GM12878 (cell line): Measurements from ENCODE around the gene HTRA2. TPM values are rescaled to one million over a fixed set of nuclear protein-coding genes. Genes with fewer than 3 reads are reported as not detected.

Experiments used
- ATF7 ChIP-seq: fragments of 450-650 bp; IDR thresholded peaks from 2 replicates; pipeline ENCODE4 v1.6.1; 2016; ENCODE audit warnings: low read depth, mild to moderate bottlenecking
- BHLHE40 ChIP-seq, 2 experiments: fragments of 450-650 bp in 1 of 2; IDR thresholded peaks; 2 replicates each; pipeline ENCODE4 v1.6.1; 2011 to 2017; ENCODE audit warnings: low read depth in 2 of 2, borderline replicate concordance in 1 of 2, improper control_type of control experiment in 1 of 2, low read length in 1 of 2, mild to moderate bottlenecking in 1 of 2
- BRCA1 ChIP-seq: IDR thresholded peaks from 2 replicates; pipeline ENCODE4 v1.6.1; 2011; ENCODE audit warnings: low read depth, low read length, improper control_type of control experiment
- CBFB ChIP-seq: IDR thresholded peaks from 2 replicates; pipeline ENCODE4 v1.6.1; 2016; ENCODE audit warnings: antibody characterized with exemption, low read depth
- CREB1 ChIP-seq: IDR thresholded peaks from 2 replicates; pipeline ENCODE4 v1.6.1; 2012; ENCODE audit warnings: low read depth, mild to moderate bottlenecking, inconsistent platforms
- CREM ChIP-seq: IDR thresholded peaks from 2 replicates; pipeline ENCODE4 v1.6.1; 2014; ENCODE audit warnings: antibody characterized with exemption, low read depth
- DPF2 ChIP-seq: fragments of 450-650 bp; IDR thresholded peaks from 2 replicates; pipeline ENCODE4 v1.6.1; 2017; ENCODE audit warnings: mild to moderate bottlenecking
- EED ChIP-seq: sonication (generic); IDR thresholded peaks from 2 replicates; pipeline ENCODE4 v1.6.1; 2016; ENCODE audit warnings: antibody characterized with exemption, low read depth
- EGR1 ChIP-seq, 2 experiments: IDR thresholded peaks; 1 replicate in 1 of 2; 2 replicates in 1 of 2; pipeline ENCODE4 v1.6.1; 2011 to 2012; ENCODE audit warnings: low read depth in 2 of 2, low read length in 2 of 2, borderline replicate concordance in 1 of 2, mild to moderate bottlenecking in 1 of 2, moderate library complexity in 1 of 2
- IKZF1 ChIP-seq: fragments of 450-650 bp; conservative IDR thresholded peaks from 2 replicates; pipeline ENCODE4 v1.6.1; 2017; ENCODE audit warnings: antibody characterized with exemption, mild to moderate bottlenecking
- LARP7 ChIP-seq: fragments of 450-650 bp; IDR thresholded peaks from 2 replicates; pipeline ENCODE4 v1.6.1; 2017; ENCODE audit warnings: mild to moderate bottlenecking
- MEF2A ChIP-seq: IDR thresholded peaks from 2 replicates; pipeline ENCODE4 v1.6.1; 2011; ENCODE audit warnings: low read depth, mild to moderate bottlenecking, low read length, moderate library complexity; ENCODE audit not compliant: insufficient read depth
- MXI1 ChIP-seq: fragments of 150-350 bp; IDR thresholded peaks from 2 replicates; pipeline ENCODE4 v1.6.1; 2011; ENCODE audit warnings: low read depth, mild to moderate bottlenecking, inconsistent platforms, low read length, improper control_type of control experiment
- NFYA ChIP-seq: IDR thresholded peaks from 2 replicates; pipeline ENCODE4 v1.6.1; 2011; ENCODE audit warnings: low read depth, mild to moderate bottlenecking, low read length, improper control_type of control experiment, borderline replicate concordance
- PAX8 ChIP-seq: fragments of 450-650 bp; IDR thresholded peaks from 2 replicates; pipeline ENCODE4 v1.6.1; 2017; ENCODE audit warnings: mild to moderate bottlenecking, moderate library complexity
- POU2F2 ChIP-seq: IDR thresholded peaks from 3 replicates; pipeline ENCODE4 v1.6.1; 2011; ENCODE audit warnings: low read depth, mild to moderate bottlenecking, low read length, borderline replicate concordance
- RAD21 ChIP-seq: IDR thresholded peaks from 2 replicates; pipeline ENCODE4 v1.6.1; 2011; ENCODE audit warnings: mild to moderate bottlenecking, low read depth, low read length, moderate library complexity; ENCODE audit not compliant: insufficient read depth
- RELA ChIP-seq: fragments of 450-650 bp; IDR thresholded peaks from 2 replicates; pipeline ENCODE4 v1.8.0; 2014; ENCODE audit warnings: borderline replicate concordance; ENCODE audit not compliant: partially characterized antibody
- RFX5 ChIP-seq: IDR thresholded peaks from 2 replicates; pipeline ENCODE4 v1.6.1; 2011; ENCODE audit warnings: low read depth, low read length, improper control_type of control experiment
- TCF12 ChIP-seq: IDR thresholded peaks from 2 replicates; pipeline ENCODE4 v1.6.1; 2011; ENCODE audit warnings: low read depth, mild to moderate bottlenecking, low read length
- TCF3 ChIP-seq: IDR thresholded peaks from 2 replicates; pipeline ENCODE4 v1.6.1; 2012; ENCODE audit warnings: low read depth, mild to moderate bottlenecking, low read length, borderline replicate concordance; ENCODE audit not compliant: insufficient read depth
- YY1 ChIP-seq: IDR thresholded peaks from 2 replicates; pipeline ENCODE4 v1.6.1; 2011; ENCODE audit warnings: low read depth, mild to moderate bottlenecking, low read length
- ZBED1 ChIP-seq: IDR thresholded peaks from 2 replicates; pipeline ENCODE4 v1.6.1; 2016; ENCODE audit warnings: borderline replicate concordance
- ZNF207 ChIP-seq: fragments of 450-650 bp; IDR thresholded peaks from 2 replicates; pipeline ENCODE4 v1.6.1; 2014; ENCODE audit warnings: antibody characterized with exemption, mild to moderate bottlenecking, borderline replicate concordance
- ZNF217 ChIP-seq: fragments of 450-650 bp; IDR thresholded peaks from 2 replicates; pipeline ENCODE4 v1.6.1; 2017; ENCODE audit warnings: antibody characterized with exemption, mild to moderate bottlenecking
- polyA plus RNA-seq, 11 experiments: library from polyadenylated mRNA; depleted of rRNA in 4 of 11; unstranded in 6 of 11; stranded (reverse) in 5 of 11; fragments of >200 nt; fragmentation: Nextera tagmentation in 4 of 11; fragmentation: Illumina TruSeq in 1 of 11; extraction: Ambion mirVana in 4 of 11; extraction: Trizol in 1 of 11; gene quantifications; 1 replicate in 1 of 11; 2 replicates in 10 of 11; pipeline versions ENCODE4 v1.2.1 to v1.2.3, GENCODE V29; 2011 to 2016; ENCODE audit warnings: inconsistent platforms in 2 of 11, missing spikeins in 2 of 11, low read depth in 1 of 11
- total RNA-seq, 4 experiments: library from RNA; depleted of rRNA in 3 of 4; stranded (reverse); fragments of >200 nt in 3 of 4; fragmentation: Illumina TruSeq in 1 of 4; extraction: Trizol in 1 of 4; gene quantifications; 2 replicates each; pipeline versions ENCODE4 v1.2.1 to v1.2.3, GENCODE V29; 2013 to 2021
- TF ChIP-seq, protein P1 (sequence below): fragments of 450-650 bp; IDR thresholded peaks from 2 replicates; pipeline ENCODE4 v1.6.1; 2018; ENCODE audit warnings: mild to moderate bottlenecking, low read depth, moderate library complexity; ENCODE audit not compliant: partially characterized antibody
- TF ChIP-seq, protein P2 (sequence below): fragments of 450-650 bp; IDR thresholded peaks from 2 replicates; pipeline ENCODE4 v1.6.1; 2017; ENCODE audit warnings: low read depth, mild to moderate bottlenecking, moderate library complexity

Gene HTRA2
- total and polyA plus RNA-seq, 10 of the 15 experiments (the other 5 are each of a cell fraction or from before 2014, with no cell fraction given), result 42.3 to 73.9 (median 54.6) TPM

DNA sequence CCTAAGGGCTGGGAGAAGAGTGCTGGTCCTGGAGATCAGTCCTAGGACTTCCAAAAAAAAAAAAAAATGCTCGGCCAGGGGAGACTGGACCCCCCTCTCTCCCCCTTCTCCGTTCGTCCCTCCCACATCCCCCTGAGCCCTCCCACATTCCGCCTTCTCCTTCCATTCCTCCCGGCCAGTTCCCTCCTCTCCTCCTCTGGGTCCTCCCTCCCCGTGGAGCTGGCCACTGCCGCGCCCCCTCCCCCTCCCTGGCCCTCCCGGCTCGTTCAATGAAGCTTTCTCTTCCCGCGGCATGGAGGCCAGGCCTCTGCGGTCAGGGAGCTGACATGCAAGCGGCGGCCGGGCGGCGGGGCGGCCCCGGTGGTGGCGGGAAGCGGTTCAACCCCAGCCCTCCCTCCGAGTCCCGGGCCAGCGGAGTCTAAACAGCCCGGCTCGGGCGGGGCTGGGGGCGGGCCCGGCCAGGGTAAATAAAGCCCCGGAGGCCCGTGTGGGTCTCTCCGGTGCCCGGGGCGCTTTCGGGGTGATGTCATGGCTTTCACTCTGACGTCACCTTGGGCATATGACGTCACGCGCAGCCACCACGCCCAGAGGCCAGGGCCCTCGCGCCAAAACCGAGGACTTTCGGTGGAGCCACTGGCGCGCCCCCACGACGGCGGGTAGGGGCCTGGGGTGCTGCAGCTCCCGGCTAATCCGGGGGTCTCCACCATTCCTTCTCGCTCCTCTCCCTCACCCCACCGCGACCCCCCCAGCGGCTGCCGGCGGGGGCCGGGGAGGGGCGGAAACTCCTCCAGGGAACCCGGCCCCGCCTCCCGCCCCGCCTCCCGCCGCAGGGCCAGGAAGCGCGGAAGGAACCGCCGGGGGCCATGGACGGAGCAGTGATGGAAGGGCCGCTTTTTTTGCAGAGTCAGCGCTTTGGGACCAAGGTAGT, 24.4 kb downstream of the HTRA2 start, which contains the start of the genes DOK1 and LOXL3 (continued):
- 0 out of 2 replicates have a peak, but pooled peaks have one; percentile 4 for TF ChIP-seq RAD21
- no peak for TF ChIP-seq ZBED1
- peak; percentile 59 for TF ChIP-seq EED
- no peak for TF ChIP-seq POU2F2
- TF ChIP-seq LARP7, result peak; percentile 90
- TF ChIP-seq, protein P1, sequence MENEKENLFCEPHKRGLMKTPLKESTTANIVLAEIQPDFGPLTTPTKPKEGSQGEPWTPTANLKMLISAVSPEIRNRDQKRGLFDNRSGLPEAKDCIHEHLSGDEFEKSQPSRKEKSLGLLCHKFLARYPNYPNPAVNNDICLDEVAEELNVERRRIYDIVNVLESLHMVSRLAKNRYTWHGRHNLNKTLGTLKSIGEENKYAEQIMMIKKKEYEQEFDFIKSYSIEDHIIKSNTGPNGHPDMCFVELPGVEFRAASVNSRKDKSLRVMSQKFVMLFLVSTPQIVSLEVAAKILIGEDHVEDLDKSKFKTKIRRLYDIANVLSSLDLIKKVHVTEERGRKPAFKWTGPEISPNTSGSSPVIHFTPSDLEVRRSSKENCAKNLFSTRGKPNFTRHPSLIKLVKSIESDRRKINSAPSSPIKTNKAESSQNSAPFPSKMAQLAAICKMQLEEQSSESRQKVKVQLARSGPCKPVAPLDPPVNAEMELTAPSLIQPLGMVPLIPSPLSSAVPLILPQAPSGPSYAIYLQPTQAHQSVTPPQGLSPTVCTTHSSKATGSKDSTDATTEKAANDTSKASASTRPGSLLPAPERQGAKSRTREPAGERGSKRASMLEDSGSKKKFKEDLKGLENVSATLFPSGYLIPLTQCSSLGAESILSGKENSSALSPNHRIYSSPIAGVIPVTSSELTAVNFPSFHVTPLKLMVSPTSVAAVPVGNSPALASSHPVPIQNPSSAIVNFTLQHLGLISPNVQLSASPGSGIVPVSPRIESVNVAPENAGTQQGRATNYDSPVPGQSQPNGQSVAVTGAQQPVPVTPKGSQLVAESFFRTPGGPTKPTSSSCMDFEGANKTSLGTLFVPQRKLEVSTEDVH, result peak; percentile 83
- TF ChIP-seq IKZF1, result peak; percentile 74
- peak; percentile 55 for TF ChIP-seq RELA
- TF ChIP-seq RFX5, result 0 out of 2 replicates have a peak, but pooled peaks have one; percentile 21
- TF ChIP-seq ZNF207, result 0 out of 2 replicates have a peak, but pooled peaks have one; percentile 42
- peak in 1 of 2 experiments; percentile 74; a peak in 2 of 4 replicates for TF ChIP-seq BHLHE40 (IDR thresholded peaks at IDR 0.05; ENCODE audit: borderline replicate concordance in 1 of 2, low read depth in 2 of 2, low read length in 1 of 2)
- TF ChIP-seq TCF12, result no peak
- TF ChIP-seq, protein P2, sequence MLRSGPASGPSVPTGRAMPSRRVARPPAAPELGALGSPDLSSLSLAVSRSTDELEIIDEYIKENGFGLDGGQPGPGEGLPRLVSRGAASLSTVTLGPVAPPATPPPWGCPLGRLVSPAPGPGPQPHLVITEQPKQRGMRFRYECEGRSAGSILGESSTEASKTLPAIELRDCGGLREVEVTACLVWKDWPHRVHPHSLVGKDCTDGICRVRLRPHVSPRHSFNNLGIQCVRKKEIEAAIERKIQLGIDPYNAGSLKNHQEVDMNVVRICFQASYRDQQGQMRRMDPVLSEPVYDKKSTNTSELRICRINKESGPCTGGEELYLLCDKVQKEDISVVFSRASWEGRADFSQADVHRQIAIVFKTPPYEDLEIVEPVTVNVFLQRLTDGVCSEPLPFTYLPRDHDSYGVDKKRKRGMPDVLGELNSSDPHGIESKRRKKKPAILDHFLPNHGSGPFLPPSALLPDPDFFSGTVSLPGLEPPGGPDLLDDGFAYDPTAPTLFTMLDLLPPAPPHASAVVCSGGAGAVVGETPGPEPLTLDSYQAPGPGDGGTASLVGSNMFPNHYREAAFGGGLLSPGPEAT, result peak; percentile 20; the same call in 1 of the 2 replicates
- peak; percentile 56 for TF ChIP-seq YY1
- TF ChIP-seq MXI1, result 0 out of 2 replicates have a peak, but pooled peaks have one; percentile 12
- TF ChIP-seq EGR1 (IDR thresholded peaks at IDR 0.05; ENCODE audit: borderline replicate concordance in 1 of 2, low read depth in 2 of 2, low read length in 2 of 2), result peak in 1 of 2 experiments; percentile 12; a peak in 1 of 3 replicates
- TF ChIP-seq PAX8, result no peak
- TF ChIP-seq ZNF217, result no peak; the same call in none of the 2 replicates
- TF ChIP-seq ATF7, result peak; percentile 99
- no peak for TF ChIP-seq CREB1
- TF ChIP-seq MEF2A, result 0 out of 2 replicates have a peak, but pooled peaks have one; percentile 33
- TF ChIP-seq CBFB, result 0 out of 2 replicates have a peak, but pooled peaks have one; percentile 18
- peak; percentile 99 for TF ChIP-seq CREM
- TF ChIP-seq TCF3, result 0 out of 2 replicates have a peak, but pooled peaks have one; percentile 10
- no peak for TF ChIP-seq NFYA
- TF ChIP-seq DPF2, result peak; percentile 91; the same call in 1 of the 2 replicates
- peak; percentile 61; the same call in 1 of the 2 replicates for TF ChIP-seq BRCA1
